ENCODE data around the gene STARD13.

The STARD13 gene

GRCh38 chr13:33205224-33205623, 80.3 kb downstream of the STARD13 start:
- TF ChIP-seq CTCF (IDR thresholded peaks at IDR 0.05; ENCODE audit: insufficient read depth, low read length, missing control alignments), result no peak
- peak overlapping the region; percentile 55 for H3K4me3 ChIP-seq (ENCODE audit: low read depth, low read length)
- ChIA-PET POLR2A (no interaction called here), CTCF (interaction anchor here (0.9 to 2.0 kb wide), 5 partner anchors 9 to 519 kb away, joined by 3 to 5 read pairs (median 3); no protein-coding TSS in a partner anchor)
- DNase-seq (ENCODE audit: low read depth, low spot score), result no peak

GRCh38 chr13:33204130-33204927, 81.2 kb downstream of the STARD13 start:
- DNase-seq (ENCODE audit: low read depth, low spot score), result peak; percentile 84
- ChIA-PET CTCF (interaction anchor here (1.1 to 2.0 kb wide), 6 partner anchors 11 to 520 kb away, joined by 3 to 5 read pairs (median 4); no protein-coding TSS in a partner anchor), POLR2A (interaction anchor here (1.5 kb wide), 1 partner anchor 10 kb away, joined by 6 read pairs; no protein-coding TSS in a partner anchor)
- TF ChIP-seq CTCF (IDR thresholded peaks at IDR 0.05; ENCODE audit: insufficient read depth, low read length, missing control alignments), result no peak
- H3K4me3 ChIP-seq (ENCODE audit: low read depth, low read length), result peak overlapping the region; percentile 55

- TF ChIP-seq CTCF (IDR thresholded peaks at IDR 0.05; ENCODE audit: insufficient read depth, low read length, missing control alignments), result no peak
- H3K4me3 ChIP-seq (ENCODE audit: low read depth, low read length), result no peak overlapping the region
- ChIA-PET POLR2A (no interaction called here), CTCF (no interaction called here)
- DNase-seq (ENCODE audit: low read depth, low spot score), result no peak
Measured at GRCh38 chr13:33202644-33203169, 82.8 kb downstream of the STARD13 start.

- no peak for TF ChIP-seq CTCF (IDR thresholded peaks at IDR 0.05; ENCODE audit: insufficient read depth, low read length, missing control alignments)
- no peak for DNase-seq (ENCODE audit: low read depth, low spot score)
- CTCF ChIA-PET, result no interaction called here
- no peak overlapping the region for H3K4me3 ChIP-seq (ENCODE audit: low read depth, low read length)
- POLR2A ChIA-PET, result no interaction called here
Measured at GRCh38 chr13:33201659-33202058, 83.9 kb downstream of the STARD13 start.

- no peak for DNase-seq (ENCODE audit: low read depth, low spot score)
- POLR2A ChIA-PET, result no interaction called here
- no peak for TF ChIP-seq CTCF (IDR thresholded peaks at IDR 0.05; ENCODE audit: insufficient read depth, low read length, missing control alignments)
- CTCF ChIA-PET, result interaction anchor here (1.3 to 1.5 kb wide), 2 partner anchors 9 to 16 kb away, joined by 3 to 4 read pairs; no protein-coding TSS in a partner anchor
- no peak overlapping the region for H3K4me3 ChIP-seq (ENCODE audit: low read depth, low read length)
Measured at GRCh38 chr13:33199289-33199850, 86.2 kb downstream of the STARD13 start.

GRCh38 chr13:33197541-33197971, 88.0 kb downstream of the STARD13 start:
- no peak for TF ChIP-seq CTCF (IDR thresholded peaks at IDR 0.05; ENCODE audit: insufficient read depth, low read length, missing control alignments)
- no peak for DNase-seq (ENCODE audit: low read depth, low spot score)
- ChIA-PET POLR2A (no interaction called here), CTCF (no interaction called here)
- no peak overlapping the region for H3K4me3 ChIP-seq (ENCODE audit: low read depth, low read length)

All from AG04449 (cell line).